Ovary (tissue), 9 donors: ENCODE data around the gene CAMK2D. TPM values are rescaled to one million over a fixed set of nuclear protein-coding genes. Genes with fewer than 3 reads are reported as not detected.

Experiments
- DNase-seq, 5 donors: peaks; one replicate each; pipeline ENCODE4 v3.0.0-alpha.2; 2019 to 2020
- H3K27ac ChIP-seq, 2 donors: fragments of 200-600 bp; one replicate each; pipeline versions ENCODE4 v1.5.1 to v1.8.0; 2019 to 2022
- H3K27me3 ChIP-seq: fragments of 200-600 bp; one replicate; pipeline ENCODE4 v1.8.0; 2022
- H3K36me3 ChIP-seq: fragments of 200-600 bp; sonication (generic); one replicate; pipeline ENCODE4 v1.5.1; 2019
- H3K4me1 ChIP-seq: one replicate; pipeline ENCODE4 v1.8.1; 2013; ENCODE audit warnings: mild to moderate bottlenecking, moderate library complexity; ENCODE audit not compliant: insufficient read depth
- H3K4me3 ChIP-seq: fragments of 200-600 bp; sonication (generic); one replicate; pipeline ENCODE4 v1.5.1; 2017
- H3K9me3 ChIP-seq, 2 donors: fragments of 200-600 bp in 1 of 2; sonication (generic) in 1 of 2; one replicate each; pipeline versions ENCODE4 v1.5.1 to v1.8.1; 2013 to 2019; ENCODE audit warnings: mild to moderate bottlenecking in 1 of 2, moderate library complexity in 1 of 2
- CTCF ChIP-seq, 3 donors: fragments of 450-650 bp in 2 of 3; fragments of 200-600 bp in 1 of 3; IDR thresholded peaks; one replicate each; pipeline versions ENCODE4 v1.5.1 to v1.8.0; 2016 to 2022; ENCODE audit warnings: antibody characterized with exemption in 3 of 3, mild to moderate bottlenecking in 1 of 3
- EP300 ChIP-seq: sonication (generic); formaldehyde crosslinking; IDR thresholded peaks from one replicate; pipeline ENCODE4 v1.6.1; 2017; ENCODE audit warnings: antibody characterized with exemption
- POLR2A ChIP-seq: fragments of 450-650 bp; IDR thresholded peaks from one replicate; pipeline ENCODE4 v1.6.1; 2017; ENCODE audit warnings: antibody characterized with exemption, mild to moderate bottlenecking, moderate library complexity
- WGBS, 3 donors: extraction: QIAGEN DNeasy Blood & Tissue Kit in 1 of 3; methylation state at CpG; one replicate each; pipeline versions ENCODE4 v1.1.5 to v1.1.7; 2013 to 2017; 5-methylcytosine and 5-hydroxymethylcytosine counted together
- intact Hi-C, 4 donors: fragments of 100-400 bp; cut with DNase I; formaldehyde crosslinking; loops; one replicate each; pipeline versions ENCODE4 v1.11.0 to v1.15.1; 2022 to 2023
- polyA plus RNA-seq, 2 donors: library from polyadenylated mRNA; stranded (reverse); fragments of 200-250 nt in 1 of 2; fragments of 350-450 nt in 1 of 2; fragmentation: Illumina TruSeq in 1 of 2; extraction: RNeasy Lipid Tissue Mini Kit (QIAGEN cat#74804) in 1 of 2; gene quantifications; one replicate each; pipeline ENCODE4 v1.2.3, GENCODE V29; 2013 to 2014
- total RNA-seq, 7 donors: library from RNA; depleted of rRNA in 2 of 7; stranded (reverse); fragments of >200 nt in 2 of 7; fragmentation: NEBNext Ultra II Directional in 3 of 7; extraction: Animal tissue kit (Norgen Biotek cat#: 25700) in 3 of 7; gene quantifications; one replicate each; pipeline versions ENCODE4 v1.1.0 to v1.2.4, GENCODE V29; 2016 to 2023
- donor health status: DM: no; HTN: no; CAD: no; lungs with moderate emphysema.
- donor health status: DM: no; HTN: no; CAD: no.
- donor health status: Bipolar disorder and iron deficiency.
- donor health status: DM: yes; HTN: yes; CAD: no.
- donor health status: DM: no; HTN: no; CAD: no.
- donor health status: DM: yes; HTN: yes; CAD: no.

The CAMK2D gene
- total and polyA plus RNA-seq, 9 donors: 14.2 to 36.9 (median 32.2) TPM

- intact Hi-C loops: no loop called here
- no peaks in the 10 kb centered on the region for H3K27me3 ChIP-seq
- peaks cover 1% of the 10 kb centered on the region for H3K4me1 ChIP-seq
- no peak overlapping the region for H3K4me3 ChIP-seq
- no peak overlapping the region for H3K27ac ChIP-seq
- no peaks in the 10 kb centered on the region for H3K36me3 ChIP-seq
- no peak for DNase-seq
- TF ChIP-seq POLR2A (no peak), CTCF (IDR thresholded peaks at IDR 0.05) (no peak), EP300 (no peak)
- H3K9me3 ChIP-seq: no peaks in the 10 kb centered on the region
- 93 to 98% (median 96%) methylated on average over 3 of the region's 3 CpGs for WGBS, 3 donors
Measured at GRCh38 chr4:113757486-113757885, 4.1 kb downstream of the CAMK2D start.

GRCh38 chr4:113756005-113756410, 5.5 kb downstream of the CAMK2D start:
- TF ChIP-seq CTCF (IDR thresholded peaks at IDR 0.05) (no peak), EP300 (no peak), POLR2A (no peak)
- 89 to 97% (median 92%) methylated on average over 1 of the region's 1 CpG for WGBS, 3 donors
- no peaks in the 10 kb centered on the region for H3K27me3 ChIP-seq
- H3K9me3 ChIP-seq: no peaks in the 10 kb centered on the region
- DNase-seq: no peak
- peaks cover 1% of the 10 kb centered on the region for H3K4me1 ChIP-seq
- intact Hi-C loops: no loop called here
- H3K4me3 ChIP-seq: no peak overlapping the region
- H3K27ac ChIP-seq: no peak overlapping the region
- no peaks in the 10 kb centered on the region for H3K36me3 ChIP-seq

- TF ChIP-seq CTCF (IDR thresholded peaks at IDR 0.05) (no peak), POLR2A (no peak), EP300 (no peak)
- DNase-seq: no peak
- intact Hi-C loops: no loop called here
Measured at GRCh38 chr4:113750734-113751133, 10.8 kb downstream of the CAMK2D start.

GRCh38 chr4:113750296-113750695, 11.2 kb downstream of the CAMK2D start:
- Histone ChIP-seq H3K27me3 (no peaks in the 10 kb centered on the region), H3K27ac (no peak overlapping the region), H3K4me1 (peaks cover 3% of the 10 kb centered on the region), H3K36me3 (no peaks in the 10 kb centered on the region), H3K9me3 (no peaks in the 10 kb centered on the region), H3K4me3 (no peak overlapping the region)
- no peak for DNase-seq
- 96 to 99% (median 97%) methylated on average over 4 of the region's 4 CpGs for WGBS, 3 donors
- intact Hi-C loops: no loop called here
- TF ChIP-seq CTCF (IDR thresholded peaks at IDR 0.05): no peak
- no peak for TF ChIP-seq EP300
- no peak for TF ChIP-seq POLR2A

More at GRCh38 chr4:113750734-113751133, 10.8 kb downstream of the CAMK2D start:
- Histone ChIP-seq H3K27me3 (no peaks in the 10 kb centered on the region), H3K4me3 (no peak overlapping the region), H3K36me3 (no peaks in the 10 kb centered on the region), H3K4me1 (peaks cover 3% of the 10 kb centered on the region), H3K27ac (no peak overlapping the region), H3K9me3 (no peaks in the 10 kb centered on the region)
- 93 to 98% (median 97%) methylated on average over 1 of the region's 1 CpG for WGBS, 3 donors
